Choroid plexus epithelial cell (primary cell): ENCODE data around the gene ALS2CL.
A peak's percentile ranks its signal among the peaks of the same experiment; 100 is the strongest.

Experiments
- DNase-seq: peaks from one replicate; pipeline ENCODE4 v3.0.0-alpha.2; 2010; ENCODE audit warnings: low read depth
- H3K4me3 ChIP-seq: 2 replicates; pipeline ENCODE4 v1.5.1; 2011; ENCODE audit warnings: low read depth, mild to moderate bottlenecking, control low read depth, low read length, moderate library complexity
- CTCF ChIP-seq: conservative IDR thresholded peaks from 2 replicates; pipeline ENCODE4 v1.5.1; 2011; ENCODE audit warnings: low read depth, mild to moderate bottlenecking, control low read depth, inconsistent platforms, low read length, moderate library complexity

The ALS2CL gene

GRCh38 chr3:46695177-46695961, 1.9 kb upstream of the ALS2CL start:
- no peak overlapping the region for H3K4me3 ChIP-seq
- peak; percentile 43 for TF ChIP-seq CTCF
- DNase-seq: no peak

- DNase-seq: no peak
- TF ChIP-seq CTCF: no peak
- H3K4me3 ChIP-seq: no peak overlapping the region
These were observed 1.0 kb upstream of the ALS2CL start for GRCh38 chr3:46694520-46694919.

- DNase-seq: no peak
- TF ChIP-seq CTCF: no peak
These were observed 380 bp upstream of the ALS2CL start for GRCh38 chr3:46693892-46694226.

GRCh38 chr3:46692566-46692990, 901 bp downstream of the ALS2CL start:
- no peak for TF ChIP-seq CTCF
- no peak for DNase-seq
- H3K4me3 ChIP-seq: no peak overlapping the region

More at GRCh38 chr3:46693892-46694226, 380 bp upstream of the ALS2CL start:
- peak overlapping the region; percentile 38 for H3K4me3 ChIP-seq

- H3K4me3 ChIP-seq: no peak overlapping the region
- TF ChIP-seq CTCF: no peak
- DNase-seq: no peak
These were observed 2.7 kb downstream of the ALS2CL start for GRCh38 chr3:46690798-46691197.

GRCh38 chr3:46685446-46685845, 8.0 kb downstream of the ALS2CL start:
- DNase-seq: no peak
- H3K4me3 ChIP-seq: no peak overlapping the region
- no peak for TF ChIP-seq CTCF

GRCh38 chr3:46684891-46685290, 8.6 kb downstream of the ALS2CL start:
- no peak for TF ChIP-seq CTCF
- no peak for DNase-seq
- H3K4me3 ChIP-seq: no peak overlapping the region
